HepG2 (cell line): ENCODE data around the gene IRS1. TPM values are rescaled to one million over a fixed set of nuclear protein-coding genes. Genes with fewer than 3 reads are reported as not detected.

Experiments used
- ATAC-seq: fragments of 200-7000 bp; cut with Tn5 transposase; 3 replicates; pipeline ENCODE4 v1.9.1; 2020; ENCODE audit warnings: mild to moderate bottlenecking, moderate library complexity
- BruUV-seq: library from RNA; stranded (reverse); fragments of 400-500 nt; replicated peaks from 2 replicates; lab custom pipeline; 2021; lab: Mats Ljungman, UMichigan
- CTCF ChIA-PET: fragments of 300-600 bp; formaldehyde crosslinking; extraction: SDS; loops from one replicate; lab custom pipeline; 2021; ENCODE audit warnings: low total read pairs, inconsistent platforms, low intra/inter-chr PET ratio; lab: Yijun Ruan, JAX
- POLR2A ChIA-PET: fragments of 350-600 bp; sonication (Branson Sonifier 250); formaldehyde crosslinking; loops from one replicate; lab custom pipeline; 2020; ENCODE audit warnings: antibody characterized with exemption, inconsistent platforms; lab: Yijun Ruan, JAX
- DNase-seq: peaks from one replicate; pipeline ENCODE4 v3.0.0-alpha.2; 2015; ENCODE audit warnings: low spot score
- FAIRE-seq: peaks from 3 replicates; lab custom pipeline; 2011; peaks lifted over from hg19 to GRCh38; lab: Jason Lieb, UNC
- H2AFZ ChIP-seq: one replicate; pipeline ENCODE4 v1.6.1; 2011; ENCODE audit warnings: low read length, inconsistent platforms
- H3K27ac ChIP-seq: fragments of 300-600 bp; 3 replicates; pipeline ENCODE4 v1.8.0; 2011; ENCODE audit warnings: mixed run types, mild to moderate bottlenecking, mixed read lengths, low read length, inconsistent platforms; ENCODE audit not compliant: insufficient read depth; ENCODE audit errors: extremely low read length
- H3K27me3 ChIP-seq, 2 experiments: fragments of 200-600 bp in 1 of 2; 2 replicates in 1 of 2; 3 replicates in 1 of 2; pipeline versions ENCODE4 v1.6.0 to v1.8.0; 2011; ENCODE audit warnings: low read length in 2 of 2, mild to moderate bottlenecking in 2 of 2, moderate library complexity in 2 of 2, inconsistent platforms in 1 of 2; ENCODE audit not compliant: insufficient read depth in 2 of 2, control insufficient read depth in 1 of 2
- H3K36me3 ChIP-seq, 2 experiments: fragments of 200-600 bp in 1 of 2; replicated peaks in 1 of 2; 2 replicates in 1 of 2; 3 replicates in 1 of 2; pipeline versions ENCODE4 v1.5.1 to v1.8.0; 2011; ENCODE audit warnings: low read length in 2 of 2, inconsistent platforms in 1 of 2; ENCODE audit not compliant: insufficient read depth in 2 of 2, control insufficient read depth in 1 of 2
- H3K4me1 ChIP-seq: 2 replicates; pipeline ENCODE4 v1.5.1; 2012; ENCODE audit warnings: low read length, inconsistent platforms; ENCODE audit not compliant: insufficient read depth
- H3K4me2 ChIP-seq: 2 replicates; pipeline ENCODE4 v1.6.0; 2011; ENCODE audit warnings: low read depth, low read length, inconsistent platforms
- H3K4me3 ChIP-seq, 3 experiments: fragments of 200-600 bp in 1 of 3; sonication (generic), shearing (Covaris generic) in 1 of 3; replicated peaks in 1 of 3; 2 replicates each; pipeline ENCODE4 v1.5.1; 2011 to 2016; ENCODE audit warnings: low read length in 3 of 3, inconsistent platforms in 2 of 3, low read depth in 2 of 3, mild to moderate bottlenecking in 2 of 3, control low read depth in 1 of 3, mixed read lengths in 1 of 3; ENCODE audit not compliant: insufficient read depth in 1 of 3
- H3K79me2 ChIP-seq: one replicate; pipeline ENCODE4 v1.6.1; 2011; ENCODE audit warnings: low read length, inconsistent platforms; ENCODE audit not compliant: insufficient read depth
- H3K9ac ChIP-seq: 2 replicates; pipeline ENCODE4 v1.6.0; 2011; ENCODE audit warnings: mild to moderate bottlenecking, low read depth, low read length, inconsistent platforms; ENCODE audit not compliant: insufficient read depth
- H3K9me3 ChIP-seq: 2 replicates; pipeline ENCODE4 v1.5.1; 2012; ENCODE audit warnings: mild to moderate bottlenecking, low read length
- H4K20me1 ChIP-seq: 2 replicates; pipeline ENCODE4 v1.6.0; 2011; ENCODE audit warnings: inconsistent platforms, mild to moderate bottlenecking, low read length, moderate library complexity; ENCODE audit not compliant: insufficient read depth
- BHLHE40 ChIP-seq: IDR thresholded peaks from 2 replicates; pipeline ENCODE4 v1.6.1; 2011; ENCODE audit warnings: low read length, improper control_type of control experiment
- CERS6 ChIP-seq: sonication (generic); formaldehyde crosslinking; IDR thresholded peaks from 2 replicates; pipeline ENCODE4 v1.5.0; 2020; ENCODE audit warnings: missing genetic modification reagents
- FIP1L1 ChIP-seq: fragments of 200-400 bp; formaldehyde crosslinking; IDR thresholded peaks from 2 replicates; pipeline ENCODE4 v1.6.1; 2018; ENCODE audit warnings: low read depth, mild to moderate bottlenecking, low read length, moderate library complexity, borderline replicate concordance; ENCODE audit not compliant: insufficient read depth
- FLYWCH1 ChIP-seq: sonication (generic); formaldehyde crosslinking; IDR thresholded peaks from 2 replicates; pipeline ENCODE4 v1.8.1; 2023; ENCODE audit warnings: mild to moderate bottlenecking, missing genetic modification reagents
- NCOA2 ChIP-seq: sonication (generic); formaldehyde crosslinking; IDR thresholded peaks from 2 replicates; pipeline ENCODE4 v1.8.0; 2022; ENCODE audit warnings: inconsistent platforms
- RXRA ChIP-seq: sonication (generic); formaldehyde crosslinking; IDR thresholded peaks from 2 replicates; pipeline ENCODE4 v1.5.1; 2020; ENCODE audit warnings: missing genetic modification reagents
- SP2 ChIP-seq: sonication (generic); formaldehyde crosslinking; IDR thresholded peaks from 2 replicates; pipeline ENCODE4 v1.5.1; 2020; ENCODE audit warnings: mild to moderate bottlenecking, missing genetic modification reagents
- TRAFD1 ChIP-seq: sonication (generic); formaldehyde crosslinking; IDR thresholded peaks from 2 replicates; pipeline ENCODE4 v1.5.1; 2020; ENCODE audit warnings: missing genetic modification reagents, mild to moderate bottlenecking, borderline replicate concordance
- ZHX1 ChIP-seq: sonication (generic); formaldehyde crosslinking; IDR thresholded peaks from 2 replicates; pipeline ENCODE4 v1.8.1; 2022; ENCODE audit warnings: low read depth, mild to moderate bottlenecking, missing genetic modification reagents
- ZNF224 ChIP-seq: sonication (generic); formaldehyde crosslinking; IDR thresholded peaks from 2 replicates; pipeline ENCODE4 v1.5.0; 2020; ENCODE audit warnings: mild to moderate bottlenecking, missing genetic modification reagents
- ZNF441 ChIP-seq: sonication (generic); formaldehyde crosslinking; IDR thresholded peaks from 2 replicates; pipeline ENCODE4 v1.7.0; 2021; ENCODE audit warnings: missing genetic modification reagents, borderline replicate concordance
- ZNF709 ChIP-seq: sonication (generic); formaldehyde crosslinking; IDR thresholded peaks from 2 replicates; pipeline ENCODE4 v1.5.0; 2020; ENCODE audit warnings: mild to moderate bottlenecking, missing genetic modification reagents
- WGBS: methylation state at CpG from one replicate; pipeline ENCODE4 v1.1.6; 2017; ENCODE audit warnings: low lambda C conversion rate; 5-methylcytosine and 5-hydroxymethylcytosine counted together
- in situ Hi-C: cut with HindIII; loops from 2 replicates; pipeline ENCODE4 v1.10.0; 2017; ENCODE audit warnings: low pct_unique_long_range_greater_than_20kb; ENCODE audit not compliant: extremely low pct_ligation_motif_present
- intact Hi-C: fragments of 100-400 bp; cut with micrococcal nuclease; formaldehyde crosslinking; loops from one replicate; pipeline ENCODE4 v1.10.0; 2022; ENCODE audit not compliant: unreplicated experiment
- polyA plus RNA-seq, 8 experiments: library from polyadenylated mRNA; depleted of rRNA in 3 of 8; stranded (reverse) in 7 of 8; unstranded in 1 of 8; fragments of >200 nt; fragmentation: Illumina TruSeq in 4 of 8; extraction: Trizol in 4 of 8; gene quantifications; 2 replicates each; pipeline versions ENCODE4 v1.2.1 to v1.2.3, GENCODE V29; 2011 to 2016; ENCODE audit warnings: low read depth in 4 of 8, missing spikeins in 1 of 8, mixed read lengths in 1 of 8; ENCODE audit not compliant: insufficient read depth in 1 of 8
- total RNA-seq, 5 experiments: library from RNA; depleted of rRNA; stranded (reverse); fragments of >200 nt; fragmentation: Illumina TruSeq; extraction: Trizol; gene quantifications; 2 replicates each; pipeline ENCODE4 v1.2.3, GENCODE V29; 2016; ENCODE audit warnings: low read depth in 1 of 5

Gene IRS1
- total and polyA plus RNA-seq, 2 of the 13 experiments (the other 11 are each of a cell fraction or from before 2014, with no cell fraction given), result 8.7 to 9.0 TPM

- peak; percentile 60; the same call in 1 of the 2 replicates for TF ChIP-seq ZNF709 (CRISPR knock-in tag)
- TF ChIP-seq RXRA (CRISPR knock-in tag), result peak; percentile 93; the same call in 1 of the 2 replicates
- TF ChIP-seq BHLHE40, result peak; percentile 77
- TF ChIP-seq TRAFD1, result peak; percentile 87; the same call in 1 of the 2 replicates
- peak; percentile 98 for TF ChIP-seq NCOA2
These were observed 638 bp upstream of the IRS1 start (continued) for GRCh38 chr2:226799976-226800940.

- peak overlapping the region; percentile 96 for H3K27ac ChIP-seq
- peak overlapping the region; percentile 81 for H3K9ac ChIP-seq
- peaks cover 85% of the 10 kb centered on the region for H3K4me1 ChIP-seq
- FAIRE-seq, result no peak
- CTCF ChIA-PET, result no interaction called here
- no peaks in the 10 kb centered on the region for H3K9me3 ChIP-seq
- peaks cover 46% of the 10 kb centered on the region for H3K79me2 ChIP-seq
- in situ Hi-C loops, result loop anchor here (10.0 kb wide), 3 partner anchors 64 to 584 kb away; no protein-coding TSS in a partner anchor
- H3K4me2 ChIP-seq, result peak overlapping the region; percentile 68
- intact Hi-C loops, result no loop called here
- BruUV-seq, result no TSS peak
- DNase-seq, result no peak
- H2AFZ ChIP-seq, result no peak overlapping the region
- H3K4me3 ChIP-seq, result peak overlapping the region; percentile 52 to 72 (median 62); a peak in 5 of 6 replicates
- 92% methylated on average over 74 of the region's 80 CpGs for WGBS
- no peaks in the 10 kb centered on the region; a peak in 2 of 5 replicates for H3K36me3 ChIP-seq
- H3K27me3 ChIP-seq, result no peaks in the 10 kb centered on the region
- POLR2A ChIA-PET, result interaction anchor here (0.7 to 3.7 kb wide), 5 partner anchors 9 to 320 kb away, joined by 3 to 18 read pairs (median 3); no protein-coding TSS in a partner anchor
- no peak for ATAC-seq
- no peaks in the 10 kb centered on the region for H4K20me1 ChIP-seq
- TF ChIP-seq SP2 (no peak), ZHX1 (CRISPR knock-in tag) (0 out of 2 replicates have a peak, but pooled peaks have one; percentile 54), FLYWCH1 (0 out of 2 replicates have a peak, but pooled peaks have one; percentile 33), ZNF224 (CRISPR knock-in tag) (no peak), ZNF441 (CRISPR knock-in tag) (no peak), CERS6 (no peak), FIP1L1 (no peak)
These were observed 1.0 kb downstream of the IRS1 start for GRCh38 chr2:226798422-226799210.
